Measurements from ENCODE around the gene RHBDD3. TPM values are rescaled to one million over a fixed set of nuclear protein-coding genes. Genes with fewer than 3 reads are reported as not detected.

The RHBDD3 gene
- total RNA-seq, 1 donor from 2014 or later, result 59.2 TPM

- Mint-ChIP-seq H3K4me3 (no peak overlapping the region), H3K9me3 (no peaks in the 10 kb centered on the region), H3K27ac (no peak overlapping the region), H3K4me1 (ENCODE audit: unreplicated experiment) (no peaks in the 10 kb centered on the region), H3K36me3 (peaks cover 28% of the 10 kb centered on the region), H3K27me3 (no peaks in the 10 kb centered on the region)
- DNase-seq (ENCODE audit: extremely low spot score, unreplicated experiment), result no peak
- TF ChIP-seq, protein P1, sequence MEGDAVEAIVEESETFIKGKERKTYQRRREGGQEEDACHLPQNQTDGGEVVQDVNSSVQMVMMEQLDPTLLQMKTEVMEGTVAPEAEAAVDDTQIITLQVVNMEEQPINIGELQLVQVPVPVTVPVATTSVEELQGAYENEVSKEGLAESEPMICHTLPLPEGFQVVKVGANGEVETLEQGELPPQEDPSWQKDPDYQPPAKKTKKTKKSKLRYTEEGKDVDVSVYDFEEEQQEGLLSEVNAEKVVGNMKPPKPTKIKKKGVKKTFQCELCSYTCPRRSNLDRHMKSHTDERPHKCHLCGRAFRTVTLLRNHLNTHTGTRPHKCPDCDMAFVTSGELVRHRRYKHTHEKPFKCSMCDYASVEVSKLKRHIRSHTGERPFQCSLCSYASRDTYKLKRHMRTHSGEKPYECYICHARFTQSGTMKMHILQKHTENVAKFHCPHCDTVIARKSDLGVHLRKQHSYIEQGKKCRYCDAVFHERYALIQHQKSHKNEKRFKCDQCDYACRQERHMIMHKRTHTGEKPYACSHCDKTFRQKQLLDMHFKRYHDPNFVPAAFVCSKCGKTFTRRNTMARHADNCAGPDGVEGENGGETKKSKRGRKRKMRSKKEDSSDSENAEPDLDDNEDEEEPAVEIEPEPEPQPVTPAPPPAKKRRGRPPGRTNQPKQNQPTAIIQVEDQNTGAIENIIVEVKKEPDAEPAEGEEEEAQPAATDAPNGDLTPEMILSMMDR (conservative IDR thresholded peaks at IDR 0.05), result no peak
These were observed 34.1 kb upstream of the RHBDD3 start for GRCh38 chr22:29301716-29302401.

DNA sequence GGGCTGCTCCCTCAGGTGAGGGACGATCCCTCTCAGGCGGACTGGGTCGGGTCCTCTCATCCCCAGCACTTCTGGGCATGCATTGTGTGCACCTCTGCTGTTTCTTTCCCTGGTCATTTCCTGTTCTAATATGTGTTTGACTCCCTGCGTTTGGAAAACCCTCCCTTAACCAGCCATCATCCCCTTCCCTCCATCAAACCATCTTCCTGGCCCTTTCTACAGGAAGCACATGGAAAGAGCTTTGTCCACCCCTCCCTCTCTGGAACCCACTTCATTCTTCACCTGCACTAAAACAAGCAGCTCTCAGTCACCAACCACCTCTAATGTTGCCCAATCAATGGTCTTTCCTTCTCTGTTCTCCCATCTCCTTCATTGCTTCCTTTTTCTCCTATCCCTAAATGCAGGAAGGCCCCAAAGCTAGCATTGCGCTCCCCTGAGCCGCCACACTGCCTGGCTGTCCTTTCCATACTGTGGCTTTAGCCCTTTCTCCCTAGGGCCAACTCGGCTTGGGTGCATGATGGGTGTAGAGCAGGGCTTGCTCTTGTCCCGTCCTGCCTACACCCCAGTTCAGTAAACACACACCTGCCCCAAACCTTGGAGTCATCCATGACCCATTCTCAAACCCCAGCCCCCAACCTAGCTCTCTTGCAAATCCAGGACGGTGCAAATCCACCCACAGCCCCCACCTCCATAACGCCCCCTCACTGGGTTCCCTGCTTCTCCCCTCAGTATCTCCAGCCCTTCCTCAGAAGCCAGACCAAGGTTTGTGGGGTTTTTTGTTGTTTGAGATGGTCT is 33.2 kb upstream of the RHBDD3 start:
- Mint-ChIP-seq H3K27ac (peak overlapping the region; percentile 44), H3K4me1 (ENCODE audit: unreplicated experiment) (no peaks in the 10 kb centered on the region), H3K4me3 (no peak overlapping the region), H3K9me3 (no peaks in the 10 kb centered on the region), H3K27me3 (no peaks in the 10 kb centered on the region), H3K36me3 (peaks cover 32% of the 10 kb centered on the region)
- DNase-seq (ENCODE audit: extremely low spot score, unreplicated experiment), result no peak
- TF ChIP-seq, protein P1 (conservative IDR thresholded peaks at IDR 0.05), result no peak

DNA sequence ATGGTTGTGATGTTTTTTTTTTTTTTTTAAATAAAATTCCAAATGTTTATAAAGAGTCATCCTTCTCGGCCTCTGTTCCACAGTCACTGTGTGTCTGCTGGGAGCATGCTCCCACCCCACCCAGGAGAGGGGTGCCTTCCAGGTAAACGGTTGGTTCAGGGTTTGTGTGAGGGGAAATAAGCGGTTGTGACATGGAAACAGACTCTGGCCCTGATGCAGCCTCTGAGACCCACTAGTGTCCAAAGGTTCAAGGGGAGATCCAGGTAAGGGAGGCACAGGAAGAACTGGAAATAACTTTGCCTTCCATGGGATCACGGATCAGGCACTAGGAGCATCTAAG is 32.7 kb upstream of the RHBDD3 start:
- Mint-ChIP-seq H3K4me1 (ENCODE audit: unreplicated experiment) (no peaks in the 10 kb centered on the region), H3K27me3 (no peaks in the 10 kb centered on the region), H3K4me3 (no peak overlapping the region), H3K9me3 (no peaks in the 10 kb centered on the region), H3K36me3 (peaks cover 36% of the 10 kb centered on the region), H3K27ac (no peak overlapping the region)
- TF ChIP-seq, protein P1 (conservative IDR thresholded peaks at IDR 0.05), result no peak
- no peak for DNase-seq (ENCODE audit: extremely low spot score, unreplicated experiment)

- TF ChIP-seq, protein P1 (conservative IDR thresholded peaks at IDR 0.05), result no peak
- no peak overlapping the region for H3K4me3 Mint-ChIP-seq
- H3K9me3 Mint-ChIP-seq, result no peaks in the 10 kb centered on the region
- peak; percentile 61 for DNase-seq (ENCODE audit: extremely low spot score, unreplicated experiment)
- no peaks in the 10 kb centered on the region for H3K27me3 Mint-ChIP-seq
- peak overlapping the region; percentile 48 for H3K27ac Mint-ChIP-seq
- H3K36me3 Mint-ChIP-seq, result peaks cover 36% of the 10 kb centered on the region
- no peaks in the 10 kb centered on the region for H3K4me1 Mint-ChIP-seq (ENCODE audit: unreplicated experiment)
These were observed 31.5 kb upstream of the RHBDD3 start for GRCh38 chr22:29299136-29299900.

GRCh38 chr22:29298641-29299040 is 30.9 kb upstream of the RHBDD3 start:
- H3K4me3 Mint-ChIP-seq, result no peak overlapping the region
- TF ChIP-seq, protein P1 (conservative IDR thresholded peaks at IDR 0.05), result no peak

More at GRCh38 chr22:29298641-29299040, 30.9 kb upstream of the RHBDD3 start:
- Mint-ChIP-seq H3K9me3 (no peaks in the 10 kb centered on the region), H3K36me3 (peaks cover 36% of the 10 kb centered on the region), H3K4me1 (ENCODE audit: unreplicated experiment) (no peaks in the 10 kb centered on the region), H3K27ac (no peak overlapping the region), H3K27me3 (no peaks in the 10 kb centered on the region)
- no peak for DNase-seq (ENCODE audit: extremely low spot score, unreplicated experiment)

Measured in type B pancreatic cell (in vitro differentiated cells).